Measurements from ENCODE around the gene ABCD2.
"Not testable (repeated sequence)": the region's sequence is repeated elsewhere in the genome, so short reads cannot be mapped to it uniquely, and the experiment has no call there.

ABCD2 gene

GRCh38 chr12:39532448-39532847 lies 87.2 kb downstream of the ABCD2 start:
- TF ChIP-seq, protein P1, sequence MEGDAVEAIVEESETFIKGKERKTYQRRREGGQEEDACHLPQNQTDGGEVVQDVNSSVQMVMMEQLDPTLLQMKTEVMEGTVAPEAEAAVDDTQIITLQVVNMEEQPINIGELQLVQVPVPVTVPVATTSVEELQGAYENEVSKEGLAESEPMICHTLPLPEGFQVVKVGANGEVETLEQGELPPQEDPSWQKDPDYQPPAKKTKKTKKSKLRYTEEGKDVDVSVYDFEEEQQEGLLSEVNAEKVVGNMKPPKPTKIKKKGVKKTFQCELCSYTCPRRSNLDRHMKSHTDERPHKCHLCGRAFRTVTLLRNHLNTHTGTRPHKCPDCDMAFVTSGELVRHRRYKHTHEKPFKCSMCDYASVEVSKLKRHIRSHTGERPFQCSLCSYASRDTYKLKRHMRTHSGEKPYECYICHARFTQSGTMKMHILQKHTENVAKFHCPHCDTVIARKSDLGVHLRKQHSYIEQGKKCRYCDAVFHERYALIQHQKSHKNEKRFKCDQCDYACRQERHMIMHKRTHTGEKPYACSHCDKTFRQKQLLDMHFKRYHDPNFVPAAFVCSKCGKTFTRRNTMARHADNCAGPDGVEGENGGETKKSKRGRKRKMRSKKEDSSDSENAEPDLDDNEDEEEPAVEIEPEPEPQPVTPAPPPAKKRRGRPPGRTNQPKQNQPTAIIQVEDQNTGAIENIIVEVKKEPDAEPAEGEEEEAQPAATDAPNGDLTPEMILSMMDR (IDR thresholded peaks at IDR 0.05; ENCODE audit: low read depth, low read length, missing control alignments) = no peak
- DNase-seq (ENCODE audit: extremely low read depth, low read depth) = no peak

GRCh38 chr12:39526974-39527373 lies 92.6 kb downstream of the ABCD2 start:
- TF ChIP-seq, protein P1 (IDR thresholded peaks at IDR 0.05; ENCODE audit: low read depth, low read length, missing control alignments) = no peak
- H3K4me3 ChIP-seq (replicated peaks; ENCODE audit: low read depth, low read length) = no peak overlapping the region
- DNase-seq (ENCODE audit: extremely low read depth, low read depth) = no peak

More at GRCh38 chr12:39532448-39532847, 87.2 kb downstream of the ABCD2 start:
- no peak overlapping the region for H3K4me3 ChIP-seq (replicated peaks; ENCODE audit: low read depth, low read length)

DNA sequence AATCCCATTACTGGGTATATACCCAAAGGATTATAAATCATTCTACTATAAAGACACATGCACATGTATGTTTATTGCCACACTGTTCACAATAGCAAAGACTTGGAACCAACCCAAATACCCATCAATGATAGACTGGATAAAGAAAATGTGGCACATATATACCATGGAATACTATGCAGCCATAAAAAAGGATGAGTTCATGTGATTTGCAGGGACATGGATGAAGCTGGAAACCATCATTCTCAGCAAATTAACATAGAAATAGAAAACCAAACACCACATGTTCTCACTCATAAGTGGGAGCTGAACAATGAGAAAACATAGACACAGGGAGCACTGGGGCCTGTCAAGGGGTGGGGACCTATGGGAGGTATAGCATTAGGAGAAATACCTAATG lies 97.4 kb downstream of the ABCD2 start:
- DNase-seq (ENCODE audit: extremely low read depth, low read depth); H3K4me3 ChIP-seq (replicated peaks; ENCODE audit: low read depth, low read length): not testable (repeated sequence)

GRCh38 chr12:39510001-39510400 lies 109.6 kb downstream of the ABCD2 start:
- DNase-seq (ENCODE audit: extremely low read depth, low read depth) = no peak
- TF ChIP-seq, protein P1 (IDR thresholded peaks at IDR 0.05; ENCODE audit: low read depth, low read length, missing control alignments) = no peak
- no peak overlapping the region for H3K4me3 ChIP-seq (replicated peaks; ENCODE audit: low read depth, low read length)

GRCh38 chr12:39505554-39505953 lies 114.0 kb downstream of the ABCD2 start:
- no peak for DNase-seq (ENCODE audit: extremely low read depth, low read depth)
- TF ChIP-seq, protein P1 (IDR thresholded peaks at IDR 0.05; ENCODE audit: low read depth, low read length, missing control alignments) = no peak

GRCh38 chr12:39505023-39505422 lies 114.6 kb downstream of the ABCD2 start:
- DNase-seq (ENCODE audit: extremely low read depth, low read depth) = no peak
- TF ChIP-seq, protein P1 (IDR thresholded peaks at IDR 0.05; ENCODE audit: low read depth, low read length, missing control alignments) = no peak
- H3K4me3 ChIP-seq (replicated peaks; ENCODE audit: low read depth, low read length) = no peak overlapping the region

More at GRCh38 chr12:39505554-39505953, 114.0 kb downstream of the ABCD2 start:
- H3K4me3 ChIP-seq (replicated peaks; ENCODE audit: low read depth, low read length) = no peak overlapping the region

DNA sequence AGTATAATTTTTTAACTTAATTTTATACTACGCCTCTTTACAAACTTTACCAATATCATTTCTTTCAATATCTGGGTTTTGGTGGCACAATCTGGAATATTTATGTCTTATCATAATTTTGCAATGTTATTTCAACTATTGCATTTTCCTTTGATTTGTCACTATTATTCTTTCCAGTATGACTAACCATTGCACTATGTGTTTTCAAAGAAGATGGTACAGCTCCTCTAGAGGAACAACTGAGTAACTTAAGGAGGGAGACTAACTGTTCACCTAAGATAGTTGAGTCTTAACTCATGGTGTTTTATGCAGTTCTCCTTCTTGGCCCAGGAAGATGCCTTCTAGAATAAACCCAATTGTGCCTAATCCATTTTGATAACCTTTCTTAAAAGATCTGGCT lies 116.2 kb downstream of the ABCD2 start:
- H3K4me3 ChIP-seq (replicated peaks; ENCODE audit: low read depth, low read length) = no peak overlapping the region
- DNase-seq (ENCODE audit: extremely low read depth, low read depth) = no peak
- TF ChIP-seq, protein P1 (IDR thresholded peaks at IDR 0.05; ENCODE audit: low read depth, low read length, missing control alignments) = no peak

Measured in HFF-Myc (cell line).